HEK293 (cell line): ENCODE results near the gene EID2.

Experiments
- CTCF ChIA-PET: fragments of 350-600 bp; formaldehyde crosslinking; extraction: SDS; loops from one replicate; lab custom pipeline; 2021; ENCODE audit warnings: antibody characterized with exemption; lab: Yijun Ruan, JAX
- POLR2A ChIA-PET: fragments of 300-600 bp; formaldehyde crosslinking; extraction: SDS; loops from one replicate; lab custom pipeline; 2020; ENCODE audit warnings: antibody characterized with exemption, inconsistent platforms; lab: Yijun Ruan, JAX
- H3K27ac ChIP-seq: fragments of 200-500 bp; sonication (Bioruptor generic); 2 replicates; pipeline ENCODE4 v1.5.1; 2014; ENCODE audit warnings: low read depth, low read length, control low read depth, inconsistent platforms; ENCODE audit errors: extremely low read depth
- H3K36me3 ChIP-seq, 2 experiments: fragments of 200-500 bp in 1 of 2; sonication (Bioruptor generic) in 1 of 2; 1 replicate in 1 of 2; 2 replicates in 1 of 2; pipeline ENCODE4 v1.5.1; 2014 to 2017; ENCODE audit warnings: inconsistent platforms in 2 of 2, low read length in 2 of 2; ENCODE audit not compliant: control insufficient read depth in 2 of 2, insufficient read depth in 1 of 2
- H3K4me1 ChIP-seq: fragments of 200-500 bp; sonication (Bioruptor generic); 2 replicates; pipeline ENCODE4 v1.5.1; 2014; ENCODE audit warnings: mild to moderate bottlenecking, low read length, inconsistent platforms; ENCODE audit not compliant: control insufficient read depth, insufficient read depth
- H3K4me3 ChIP-seq: 2 replicates; pipeline ENCODE4 v1.5.1; 2011; ENCODE audit warnings: low read depth, mild to moderate bottlenecking, control low read depth, low read length, moderate library complexity
- H3K9me3 ChIP-seq: fragments of 200-500 bp; sonication (Bioruptor generic); 2 replicates; pipeline ENCODE4 v1.5.1; 2014; ENCODE audit warnings: low read depth, low read length, inconsistent platforms; ENCODE audit not compliant: control insufficient read depth, insufficient read depth
- BCL11A ChIP-seq: fragments of 450-650 bp; formaldehyde crosslinking; IDR thresholded peaks from 2 replicates; pipeline ENCODE4 v1.5.1; 2016; ENCODE audit warnings: low read depth, missing biosample characterization, missing genetic modification characterization
- FEZF1 ChIP-seq: fragments of 450-650 bp; formaldehyde crosslinking; IDR thresholded peaks from 2 replicates; pipeline ENCODE4 v1.5.1; 2016; ENCODE audit warnings: missing biosample characterization, missing genetic modification characterization
- IKZF3 ChIP-seq: fragments of 450-650 bp; IDR thresholded peaks from 2 replicates; pipeline ENCODE4 v1.5.0; 2018; ENCODE audit warnings: missing biosample characterization, mild to moderate bottlenecking, missing genetic modification characterization, moderate library complexity
- SALL2 ChIP-seq: fragments of 450-650 bp; formaldehyde crosslinking; IDR thresholded peaks from 2 replicates; pipeline ENCODE4 v1.5.0; 2017; ENCODE audit warnings: missing biosample characterization, mild to moderate bottlenecking, missing genetic modification characterization, borderline replicate concordance
- YY2 ChIP-seq: fragments of 450-650 bp; formaldehyde crosslinking; IDR thresholded peaks from 2 replicates; pipeline ENCODE4 v1.5.1; 2016; ENCODE audit warnings: missing biosample characterization, missing genetic modification characterization
- ZBTB17 ChIP-seq: fragments of 450-650 bp; formaldehyde crosslinking; IDR thresholded peaks from 2 replicates; pipeline ENCODE4 v1.5.1; 2016; ENCODE audit warnings: missing biosample characterization, missing genetic modification characterization
- ZEB2 ChIP-seq: fragments of 450-650 bp; formaldehyde crosslinking; IDR thresholded peaks from 2 replicates; pipeline ENCODE4 v1.5.1; 2016; ENCODE audit warnings: missing biosample characterization, missing genetic modification characterization
- ZFP3 ChIP-seq: fragments of 450-650 bp; formaldehyde crosslinking; IDR thresholded peaks from 2 replicates; pipeline ENCODE4 v1.5.1; 2016; ENCODE audit warnings: low read depth, missing biosample characterization, missing genetic modification characterization
- ZFP69B ChIP-seq: fragments of 450-650 bp; formaldehyde crosslinking; IDR thresholded peaks from 2 replicates; pipeline ENCODE4 v1.5.1; 2016; ENCODE audit warnings: missing biosample characterization, missing genetic modification characterization
- ZNF133 ChIP-seq: fragments of 450-650 bp; formaldehyde crosslinking; IDR thresholded peaks from 2 replicates; pipeline ENCODE4 v1.5.1; 2016; ENCODE audit warnings: missing biosample characterization, missing genetic modification characterization
- ZNF16 ChIP-seq: fragments of 450-650 bp; formaldehyde crosslinking; IDR thresholded peaks from 2 replicates; pipeline ENCODE4 v1.5.1; 2016; ENCODE audit warnings: low read depth, missing biosample characterization, missing genetic modification characterization
- ZNF221 ChIP-seq: fragments of 450-650 bp; formaldehyde crosslinking; IDR thresholded peaks from 2 replicates; pipeline ENCODE4 v1.5.1; 2017; ENCODE audit warnings: missing biosample characterization, missing genetic modification characterization, borderline replicate concordance
- ZNF302 ChIP-seq: fragments of 450-650 bp; formaldehyde crosslinking; IDR thresholded peaks from 2 replicates; pipeline ENCODE4 v1.5.1; 2016; ENCODE audit warnings: missing biosample characterization, missing genetic modification characterization, low read depth
- ZNF394 ChIP-seq: fragments of 450-650 bp; formaldehyde crosslinking; IDR thresholded peaks from 2 replicates; pipeline ENCODE4 v1.5.1; 2016; ENCODE audit warnings: missing biosample characterization, missing genetic modification characterization, mild to moderate bottlenecking, moderate library complexity, borderline replicate concordance
- ZNF830 ChIP-seq: fragments of 450-650 bp; IDR thresholded peaks from 2 replicates; pipeline ENCODE4 v1.5.0; 2018; ENCODE audit warnings: missing biosample characterization, missing genetic modification characterization, low read depth, mild to moderate bottlenecking, moderate library complexity
- ZNF837 ChIP-seq: fragments of 450-650 bp; formaldehyde crosslinking; IDR thresholded peaks from 2 replicates; pipeline ENCODE4 v1.5.1; 2016; ENCODE audit warnings: missing biosample characterization, missing genetic modification characterization
- TF ChIP-seq, protein P1 (sequence below): fragments of 450-650 bp; formaldehyde crosslinking; IDR thresholded peaks from 2 replicates; pipeline ENCODE4 v1.5.1; 2016; ENCODE audit warnings: missing biosample characterization, missing genetic modification characterization
- TF ChIP-seq, protein P2 (sequence below): fragments of 450-650 bp; formaldehyde crosslinking; IDR thresholded peaks from 2 replicates; pipeline ENCODE4 v1.5.1; 2016; ENCODE audit warnings: missing biosample characterization, missing genetic modification characterization, low read depth
- TF ChIP-seq, protein P3 (sequence below): fragments of 450-650 bp; formaldehyde crosslinking; IDR thresholded peaks from 2 replicates; pipeline ENCODE4 v1.5.1; 2016; ENCODE audit warnings: missing biosample characterization, missing genetic modification characterization, low read depth
- TF ChIP-seq, protein P4 (sequence below): fragments of 450-650 bp; formaldehyde crosslinking; IDR thresholded peaks from 2 replicates; pipeline ENCODE4 v1.5.1; 2016; ENCODE audit warnings: missing biosample characterization, missing genetic modification characterization

The EID2 gene

DNA sequence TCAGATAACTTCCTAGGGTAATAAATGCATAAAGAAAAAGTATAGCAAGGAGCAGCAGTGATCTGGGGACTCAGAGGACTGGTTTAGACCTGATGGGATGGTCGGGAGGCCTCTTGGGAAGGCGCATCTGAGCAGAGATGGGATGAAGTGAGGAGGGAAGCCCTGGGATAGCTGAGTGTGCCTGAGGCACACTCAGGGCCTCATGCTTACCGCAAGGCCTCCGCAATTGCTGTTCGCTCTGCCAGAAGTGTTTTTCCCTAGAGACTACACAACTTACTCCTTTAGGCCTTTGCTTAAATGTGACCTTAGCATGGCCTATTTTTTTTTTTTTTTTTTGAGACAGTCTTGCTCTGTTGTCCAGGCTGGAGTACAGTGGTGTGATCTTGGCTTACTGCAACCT lies 45.3 kb downstream of the EID2 start:
- Histone ChIP-seq H3K4me3 (no peak overlapping the region), H3K27ac (peak overlapping the region; percentile 56), H3K9me3 (no peaks in the 10 kb centered on the region), H3K36me3 (peaks cover 21 to 33% of the 10 kb centered on the region in 2 experiments), H3K4me1 (peaks cover 16% of the 10 kb centered on the region)
- TF ChIP-seq ZNF394 (no peak), IKZF3 (tag by site-specific recombination) (peak; percentile 37; the same call in 1 of the 2 replicates), ZFP69B (no peak), ZNF302 (no peak), ZNF133 (tag by site-specific recombination) (no peak), ZNF16 (tag by site-specific recombination) (no peak), ZNF221 (tag by site-specific recombination) (no peak), ZFP3 (tag by site-specific recombination) (no peak), SALL2 (tag by site-specific recombination) (no peak), BCL11A (tag by site-specific recombination) (0 out of 2 replicates have a peak, but pooled peaks have one; percentile 27), ZBTB17 (tag by site-specific recombination) (peak; percentile 62), ZEB2 (tag by site-specific recombination) (0 out of 2 replicates have a peak, but pooled peaks have one; percentile 22), ZNF830 (tag by site-specific recombination) (no peak)
- TF ChIP-seq, protein P1, sequence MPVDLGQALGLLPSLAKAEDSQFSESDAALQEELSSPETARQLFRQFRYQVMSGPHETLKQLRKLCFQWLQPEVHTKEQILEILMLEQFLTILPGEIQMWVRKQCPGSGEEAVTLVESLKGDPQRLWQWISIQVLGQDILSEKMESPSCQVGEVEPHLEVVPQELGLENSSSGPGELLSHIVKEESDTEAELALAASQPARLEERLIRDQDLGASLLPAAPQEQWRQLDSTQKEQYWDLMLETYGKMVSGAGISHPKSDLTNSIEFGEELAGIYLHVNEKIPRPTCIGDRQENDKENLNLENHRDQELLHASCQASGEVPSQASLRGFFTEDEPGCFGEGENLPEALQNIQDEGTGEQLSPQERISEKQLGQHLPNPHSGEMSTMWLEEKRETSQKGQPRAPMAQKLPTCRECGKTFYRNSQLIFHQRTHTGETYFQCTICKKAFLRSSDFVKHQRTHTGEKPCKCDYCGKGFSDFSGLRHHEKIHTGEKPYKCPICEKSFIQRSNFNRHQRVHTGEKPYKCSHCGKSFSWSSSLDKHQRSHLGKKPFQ (tag by site-specific recombination) = 0 out of 2 replicates have a peak, but pooled peaks have one; percentile 32
- TF ChIP-seq, protein P2, sequence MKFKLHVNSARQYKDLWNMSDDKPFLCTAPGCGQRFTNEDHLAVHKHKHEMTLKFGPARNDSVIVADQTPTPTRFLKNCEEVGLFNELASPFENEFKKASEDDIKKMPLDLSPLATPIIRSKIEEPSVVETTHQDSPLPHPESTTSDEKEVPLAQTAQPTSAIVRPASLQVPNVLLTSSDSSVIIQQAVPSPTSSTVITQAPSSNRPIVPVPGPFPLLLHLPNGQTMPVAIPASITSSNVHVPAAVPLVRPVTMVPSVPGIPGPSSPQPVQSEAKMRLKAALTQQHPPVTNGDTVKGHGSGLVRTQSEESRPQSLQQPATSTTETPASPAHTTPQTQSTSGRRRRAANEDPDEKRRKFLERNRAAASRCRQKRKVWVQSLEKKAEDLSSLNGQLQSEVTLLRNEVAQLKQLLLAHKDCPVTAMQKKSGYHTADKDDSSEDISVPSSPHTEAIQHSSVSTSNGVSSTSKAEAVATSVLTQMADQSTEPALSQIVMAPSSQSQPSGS = no peak
- TF ChIP-seq, protein P3, sequence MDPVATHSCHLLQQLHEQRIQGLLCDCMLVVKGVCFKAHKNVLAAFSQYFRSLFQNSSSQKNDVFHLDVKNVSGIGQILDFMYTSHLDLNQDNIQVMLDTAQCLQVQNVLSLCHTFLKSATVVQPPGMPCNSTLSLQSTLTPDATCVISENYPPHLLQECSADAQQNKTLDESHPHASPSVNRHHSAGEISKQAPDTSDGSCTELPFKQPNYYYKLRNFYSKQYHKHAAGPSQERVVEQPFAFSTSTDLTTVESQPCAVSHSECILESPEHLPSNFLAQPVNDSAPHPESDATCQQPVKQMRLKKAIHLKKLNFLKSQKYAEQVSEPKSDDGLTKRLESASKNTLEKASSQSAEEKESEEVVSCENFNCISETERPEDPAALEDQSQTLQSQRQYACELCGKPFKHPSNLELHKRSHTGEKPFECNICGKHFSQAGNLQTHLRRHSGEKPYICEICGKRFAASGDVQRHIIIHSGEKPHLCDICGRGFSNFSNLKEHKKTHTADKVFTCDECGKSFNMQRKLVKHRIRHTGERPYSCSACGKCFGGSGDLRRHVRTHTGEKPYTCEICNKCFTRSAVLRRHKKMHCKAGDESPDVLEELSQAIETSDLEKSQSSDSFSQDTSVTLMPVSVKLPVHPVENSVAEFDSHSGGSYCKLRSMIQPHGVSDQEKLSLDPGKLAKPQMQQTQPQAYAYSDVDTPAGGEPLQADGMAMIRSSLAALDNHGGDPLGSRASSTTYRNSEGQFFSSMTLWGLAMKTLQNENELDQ (tag by site-specific recombination) = no peak
- TF ChIP-seq, protein P4, sequence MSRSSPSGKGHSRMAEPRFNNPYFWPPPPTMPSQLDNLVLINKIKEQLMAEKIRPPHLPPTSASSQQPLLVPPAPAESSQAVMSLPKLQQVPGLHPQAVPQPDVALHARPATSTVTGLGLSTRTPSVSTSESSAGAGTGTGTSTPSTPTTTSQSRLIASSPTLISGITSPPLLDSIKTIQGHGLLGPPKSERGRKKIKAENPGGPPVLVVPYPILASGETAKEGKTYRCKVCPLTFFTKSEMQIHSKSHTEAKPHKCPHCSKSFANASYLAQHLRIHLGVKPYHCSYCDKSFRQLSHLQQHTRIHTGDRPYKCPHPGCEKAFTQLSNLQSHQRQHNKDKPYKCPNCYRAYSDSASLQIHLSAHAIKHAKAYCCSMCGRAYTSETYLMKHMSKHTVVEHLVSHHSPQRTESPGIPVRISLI (tag by site-specific recombination) = peak; percentile 51; the same call in 1 of the 2 replicates
- ChIA-PET POLR2A (interaction anchor here (0.6 kb wide), 1 partner anchor 98 kb away, joined by 3 read pairs; no protein-coding TSS in a partner anchor), CTCF (interaction anchor here (0.6 to 4.2 kb wide), 7 partner anchors 9 to 179 kb away, joined by 3 to 20 read pairs (median 6); no protein-coding TSS in a partner anchor)

DNA sequence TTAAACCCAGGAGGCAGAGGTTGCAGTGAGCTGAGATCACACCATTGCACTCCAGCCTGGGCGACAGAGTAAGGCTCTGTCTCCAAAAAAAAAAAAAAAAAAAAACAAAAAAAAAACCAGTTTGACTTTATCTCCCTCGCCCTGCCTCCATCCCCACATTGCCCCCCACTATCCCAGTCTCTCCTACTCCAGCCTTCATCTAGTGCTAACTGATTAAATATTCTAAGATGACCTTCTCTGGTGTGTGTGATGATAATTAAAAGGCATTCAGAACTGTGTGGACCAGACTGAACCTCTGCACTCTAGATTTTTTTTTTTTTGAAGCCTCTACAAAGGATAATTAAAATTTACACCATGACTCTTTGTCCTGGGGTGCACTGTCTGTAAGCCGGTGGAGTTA lies 47.2 kb downstream of the EID2 start:
- Histone ChIP-seq H3K36me3 (peaks cover 40 to 51% of the 10 kb centered on the region in 2 experiments), H3K27ac (no peak overlapping the region)
- CTCF ChIA-PET = interaction anchor here (0.8 to 4.1 kb wide), 5 partner anchors 10 to 52 kb away, joined by 3 to 21 read pairs (median 9); no protein-coding TSS in a partner anchor
- TF ChIP-seq YY2 (tag by site-specific recombination) = no peak
- TF ChIP-seq, protein P4 (tag by site-specific recombination) = peak; percentile 95
- TF ChIP-seq ZNF837 (tag by site-specific recombination) = no peak
- no peak for TF ChIP-seq FEZF1 (tag by site-specific recombination)
- TF ChIP-seq, all 188 proteins: peak for 1
- Histone ChIP-seq H3K4me1 (peaks cover 4% of the 10 kb centered on the region), H3K9me3 (no peaks in the 10 kb centered on the region), H3K4me3 (no peak overlapping the region)
- POLR2A ChIA-PET = interaction anchor here (0.9 to 2.0 kb wide), 3 partner anchors 20 to 57 kb away, joined by 4 to 10 read pairs (median 5); partner anchors contain the start of genes EID2B and RPS16
